Fibroblast of villous mesenchyme (primary cell): Measurements from ENCODE around the gene C2CD4C. TPM values are rescaled to one million over a fixed set of nuclear protein-coding genes. Genes with fewer than 3 reads are reported as not detected.
"Not testable (repeated sequence)": the region's sequence is repeated elsewhere in the genome, so short reads cannot be mapped to it uniquely, and the experiment has no call there.

Experiments used
- DNase-seq: peaks from one replicate; pipeline ENCODE4 v3.0.0-alpha.2; 2010; ENCODE audit warnings: low read depth
- H3K4me3 ChIP-seq: 2 replicates; pipeline ENCODE4 v1.5.1; 2011; ENCODE audit warnings: low read depth, mild to moderate bottlenecking, low read length
- CTCF ChIP-seq: IDR thresholded peaks from 2 replicates; pipeline ENCODE4 v1.5.1; 2012; ENCODE audit warnings: low read depth, mild to moderate bottlenecking, low read length; ENCODE audit not compliant: insufficient read depth
- total RNA-seq: library from RNA; depleted of rRNA; stranded (reverse); fragments of >200 nt; gene quantifications from 2 replicates; pipeline ENCODE4 v1.2.3, GENCODE V29; 2012

Gene C2CD4C
- total RNA-seq, 1 donor = not detected

- no peak for DNase-seq
- H3K4me3 ChIP-seq = no peak overlapping the region
Measured at GRCh38 chr19:395467-395866, 13.5 kb downstream of the C2CD4C start.

GRCh38 chr19:394857-395256 lies 14.1 kb downstream of the C2CD4C start:
- not testable (repeated sequence) for DNase-seq, H3K4me3 ChIP-seq

More at GRCh38 chr19:395467-395866, 13.5 kb downstream of the C2CD4C start:
- TF ChIP-seq CTCF = no peak

GRCh38 chr19:393560-393959 lies 15.4 kb downstream of the C2CD4C start:
- not testable (repeated sequence) for DNase-seq

GRCh38 chr19:392375-392970 lies 16.5 kb downstream of the C2CD4C start:
- no peak overlapping the region for H3K4me3 ChIP-seq
- DNase-seq = no peak
- no peak for TF ChIP-seq CTCF

More at GRCh38 chr19:393560-393959, 15.4 kb downstream of the C2CD4C start:
- not testable (repeated sequence) for H3K4me3 ChIP-seq

GRCh38 chr19:391726-392374 lies 17.1 kb downstream of the C2CD4C start:
- H3K4me3 ChIP-seq = no peak overlapping the region
- no peak for DNase-seq
- TF ChIP-seq CTCF = no peak

GRCh38 chr19:391207-391557 lies 17.8 kb downstream of the C2CD4C start:
- H3K4me3 ChIP-seq = no peak overlapping the region
- TF ChIP-seq CTCF = no peak
- no peak for DNase-seq

- no peak overlapping the region for H3K4me3 ChIP-seq
- TF ChIP-seq CTCF = no peak
- DNase-seq = no peak
Measured at GRCh38 chr19:390386-391206, 18.4 kb downstream of the C2CD4C start.
